ENCODE results near the gene JUND. TPM values are rescaled to one million over a fixed set of nuclear protein-coding genes. Genes with fewer than 3 reads are reported as not detected.

Gene JUND
- polyA plus RNA-seq, 2 of the 4 experiments (the other 2 are of a cell fraction) = 65.1 to 68.9 TPM

GRCh38 chr19:18322318-18322758, 40.9 kb upstream of the JUND start:
- ATAC-seq (peak; percentile 64 to 72; a peak in 4 of 6 replicates), DNase-seq (ENCODE audit: low read depth in 1 of 2, low spot score in 1 of 2) (peak; percentile 66 to 74)

GRCh38 chr19:18321734-18322102, 40.3 kb upstream of the JUND start:
- FAIRE-seq = no peak
- TF ChIP-seq FOSB (CRISPR knock-in tag; IDR thresholded peaks at IDR 0.05) (no peak), RARB (CRISPR knock-in tag; IDR thresholded peaks at IDR 0.05) (no peak), ATOH8 (CRISPR knock-in tag; IDR thresholded peaks at IDR 0.05; ENCODE audit: low read depth) (no peak), ESRRA (IDR thresholded peaks at IDR 0.05; ENCODE audit: borderline replicate concordance, low read length) (no peak), TFCP2L1 (CRISPR knock-in tag; IDR thresholded peaks at IDR 0.05) (no peak), ZNF302 (CRISPR knock-in tag; IDR thresholded peaks at IDR 0.05) (no peak), SMC3 (IDR thresholded peaks at IDR 0.05) (no peak), E2F6 (IDR thresholded peaks at IDR 0.05; ENCODE audit: borderline replicate concordance, low read depth) (no peak), CTCF (IDR thresholded peaks at IDR 0.05) (no peak), KDM1A (IDR thresholded peaks at IDR 0.05; ENCODE audit: low read depth) (no peak), CBX8 (IDR thresholded peaks at IDR 0.05) (no peak)
- H3K27ac ChIP-seq = peak overlapping the region; percentile 93

More at GRCh38 chr19:18322318-18322758, 40.9 kb upstream of the JUND start:
- no peak for FAIRE-seq
- H3K4me2 ChIP-seq = peak overlapping the region; percentile 78
- POLR2A ChIA-PET = interaction anchor here (0.8 to 3.9 kb wide), 10 partner anchors 14 to 129 kb away, joined by 3 to 121 read pairs (median 5); partner anchors contain the start of genes GDF15, IQCN, JUND and MPV17L2
- TF ChIP-seq CTCF (IDR thresholded peaks at IDR 0.05) = peak; percentile 26; the same call in 1 of the 3 replicates
- no peak for TF ChIP-seq ZSCAN20 (CRISPR knock-in tag; IDR thresholded peaks at IDR 0.05)
- TF ChIP-seq RAD21 (conservative IDR thresholded peaks at IDR 0.05 in 1 of 2, IDR thresholded peaks at IDR 0.05 in 1 of 2) = peak in 1 of 2 experiments; percentile 37; a peak in 1 of 5 replicates
- TF ChIP-seq SMC3 (IDR thresholded peaks at IDR 0.05) = peak; percentile 28; the same call in 1 of the 3 replicates
- 2% methylated on average over 7 of the region's 7 CpGs for WGBS (ENCODE audit: missing lambda C conversion rate)
- H3K4me3 ChIP-seq = peak overlapping the region; percentile 60
- peaks cover 40% of the 10 kb centered on the region for H3K4me1 ChIP-seq
- H3K27ac ChIP-seq = peak overlapping the region; percentile 93
- CTCF ChIA-PET = interaction anchor here (0.6 to 5.9 kb wide), 20 partner anchors 10 to 246 kb away, joined by 3 to 120 read pairs (median 4); partner anchors contain the start of genes IQCN, JUND and SSBP4
- no peaks in the 10 kb centered on the region for H3K9me3 ChIP-seq

More at GRCh38 chr19:18321734-18322102, 40.3 kb upstream of the JUND start:
- Histone ChIP-seq H3K4me1 (peaks cover 40% of the 10 kb centered on the region), H3K4me3 (peak overlapping the region; percentile 60), H3K4me2 (peak overlapping the region; percentile 78), H3K9me3 (no peaks in the 10 kb centered on the region)
- ChIA-PET CTCF (interaction anchor here (1.0 to 5.9 kb wide), 12 partner anchors 10 to 113 kb away, joined by 3 to 120 read pairs (median 4); partner anchors contain the start of genes IQCN and JUND), POLR2A (interaction anchor here (1.2 to 3.9 kb wide), 6 partner anchors 17 to 129 kb away, joined by 3 to 121 read pairs (median 10); partner anchors contain the start of genes GDF15, IQCN, JUND and MPV17L2)
- no peak for ATAC-seq
- DNase-seq (ENCODE audit: low read depth in 1 of 2, low spot score in 1 of 2) = no peak
- WGBS (ENCODE audit: missing lambda C conversion rate) = 86% methylated on average over 9 of the region's 9 CpGs

Measured in A549 (cell line).